ENCODE data around the gene CHSY1.

DNA sequence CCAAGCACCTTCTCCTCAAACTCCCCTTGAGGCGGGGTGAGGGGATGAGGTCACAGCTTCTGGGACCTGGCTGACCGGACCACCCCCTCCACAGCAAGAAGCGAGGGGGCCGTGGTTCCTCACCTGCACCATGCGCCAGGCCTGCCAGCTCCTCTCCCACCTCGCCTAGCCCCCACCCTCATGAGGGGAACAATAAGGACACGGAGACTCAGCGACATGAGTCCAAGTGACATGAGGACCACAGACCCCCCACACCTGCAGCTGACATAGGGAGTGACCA is 118.7 kb downstream of the CHSY1 start:
- TF ChIP-seq, protein P1, sequence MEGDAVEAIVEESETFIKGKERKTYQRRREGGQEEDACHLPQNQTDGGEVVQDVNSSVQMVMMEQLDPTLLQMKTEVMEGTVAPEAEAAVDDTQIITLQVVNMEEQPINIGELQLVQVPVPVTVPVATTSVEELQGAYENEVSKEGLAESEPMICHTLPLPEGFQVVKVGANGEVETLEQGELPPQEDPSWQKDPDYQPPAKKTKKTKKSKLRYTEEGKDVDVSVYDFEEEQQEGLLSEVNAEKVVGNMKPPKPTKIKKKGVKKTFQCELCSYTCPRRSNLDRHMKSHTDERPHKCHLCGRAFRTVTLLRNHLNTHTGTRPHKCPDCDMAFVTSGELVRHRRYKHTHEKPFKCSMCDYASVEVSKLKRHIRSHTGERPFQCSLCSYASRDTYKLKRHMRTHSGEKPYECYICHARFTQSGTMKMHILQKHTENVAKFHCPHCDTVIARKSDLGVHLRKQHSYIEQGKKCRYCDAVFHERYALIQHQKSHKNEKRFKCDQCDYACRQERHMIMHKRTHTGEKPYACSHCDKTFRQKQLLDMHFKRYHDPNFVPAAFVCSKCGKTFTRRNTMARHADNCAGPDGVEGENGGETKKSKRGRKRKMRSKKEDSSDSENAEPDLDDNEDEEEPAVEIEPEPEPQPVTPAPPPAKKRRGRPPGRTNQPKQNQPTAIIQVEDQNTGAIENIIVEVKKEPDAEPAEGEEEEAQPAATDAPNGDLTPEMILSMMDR (IDR thresholded peaks at IDR 0.05): no peak
- TF ChIP-seq HOXB13 (CRISPR knock-in tag; IDR thresholded peaks at IDR 0.05; ENCODE audit: low read depth): no peak

Measured in A549 (cell line).